H1 (cell line): ENCODE data around the gene L3MBTL4. TPM values are rescaled to one million over a fixed set of nuclear protein-coding genes. Genes with fewer than 3 reads are reported as not detected.

Experiments used
- CTCF ChIA-PET: fragments of 300-600 bp; sonication (Branson Sonifier 250); formaldehyde crosslinking; loops from one replicate; lab custom pipeline; 2021; ENCODE audit not compliant: partially characterized antibody; lab: Charles Lee
- POLR2A ChIA-PET: fragments of 300-600 bp; sonication (Branson Sonifier 250); formaldehyde crosslinking; loops from one replicate; lab custom pipeline; 2021; ENCODE audit warnings: inconsistent platforms; ENCODE audit not compliant: partially characterized antibody; lab: Charles Lee
- DNase-seq, 2 experiments: peaks; one replicate each; pipeline versions ENCODE4 v3.0.0 to v3.0.0-alpha.2; 2010 to 2022; ENCODE audit warnings: low spot score in 2 of 2, low read depth in 1 of 2, mixed read lengths in 1 of 2
- FAIRE-seq: peaks from 2 replicates; lab custom pipeline; 2011; peaks lifted over from hg19 to GRCh38; lab: Jason Lieb, UNC
- H2AFZ ChIP-seq: 2 replicates; pipeline ENCODE4 v1.8.1; 2012; ENCODE audit warnings: low read length, inconsistent platforms
- H2AK5ac ChIP-seq: 2 replicates; pipeline ENCODE4 v1.6.1; 2013; ENCODE audit warnings: low read depth, low read length
- H2BK120ac ChIP-seq: replicated peaks from 2 replicates; pipeline ENCODE3; 2013; ENCODE audit warnings: low read depth, low read length, inconsistent platforms
- H2BK12ac ChIP-seq: 2 replicates; pipeline ENCODE4 v1.6.1; 2013; ENCODE audit warnings: low read depth, low read length
- H2BK15ac ChIP-seq: 2 replicates; pipeline ENCODE4 v1.6.1; 2013; ENCODE audit warnings: low read length
- H2BK20ac ChIP-seq: 2 replicates; pipeline ENCODE4 v1.6.1; 2013; ENCODE audit warnings: low read length
- H2BK5ac ChIP-seq: 2 replicates; pipeline ENCODE4 v1.6.1; 2013; ENCODE audit warnings: low read depth, low read length
- H3K14ac ChIP-seq: 2 replicates; pipeline ENCODE4 v1.6.1; 2013; ENCODE audit warnings: inconsistent platforms; ENCODE audit not compliant: insufficient read length
- H3K18ac ChIP-seq: 2 replicates; pipeline ENCODE4 v1.6.1; 2013; ENCODE audit warnings: low read length; ENCODE audit errors: extremely low read depth
- H3K23ac ChIP-seq: 2 replicates; pipeline ENCODE4 v1.6.1; 2013; ENCODE audit warnings: inconsistent platforms; ENCODE audit not compliant: insufficient read length
- H3K23me2 ChIP-seq: 2 replicates; pipeline ENCODE4 v1.6.1; 2013; ENCODE audit warnings: low read depth, low read length
- H3K27ac ChIP-seq: 2 replicates; pipeline ENCODE4 v1.6.1; 2011; ENCODE audit warnings: low read depth, low read length, inconsistent platforms
- H3K27me3 ChIP-seq, 4 experiments: replicated peaks in 1 of 4; 1 replicate in 1 of 4; 2 replicates in 3 of 4; pipeline versions ENCODE4 v1.6.1 to v1.8.1; 2011 to 2013; ENCODE audit warnings: low read length in 3 of 4, mild to moderate bottlenecking in 3 of 4, inconsistent platforms in 2 of 4, mixed read lengths in 2 of 4, moderate library complexity in 1 of 4; ENCODE audit not compliant: control insufficient read depth in 3 of 4, insufficient read depth in 3 of 4; ENCODE audit errors: extremely low read depth in 1 of 4
- H3K36me3 ChIP-seq, 4 experiments: 2 replicates each; pipeline versions ENCODE4 v1.6.1 to v1.8.1; 2011 to 2013; ENCODE audit warnings: mild to moderate bottlenecking in 4 of 4, low read length in 3 of 4, moderate library complexity in 2 of 4, control low read depth in 1 of 4, inconsistent platforms in 1 of 4; ENCODE audit not compliant: insufficient read depth in 4 of 4, control insufficient read depth in 2 of 4
- H3K4ac ChIP-seq: replicated peaks from 2 replicates; pipeline ENCODE3; 2013; ENCODE audit warnings: low read length, low read depth, mixed read lengths, inconsistent platforms; ENCODE audit not compliant: insufficient read length
- H3K4me1 ChIP-seq, 4 experiments: replicated peaks in 1 of 4; 1 replicate in 1 of 4; 2 replicates in 3 of 4; pipeline versions ENCODE4 v1.6.1 to v1.8.1; 2011 to 2013; ENCODE audit warnings: low read length in 3 of 4, inconsistent platforms in 2 of 4, mixed read lengths in 1 of 4; ENCODE audit not compliant: insufficient read depth in 4 of 4, control insufficient read depth in 3 of 4
- H3K4me2 ChIP-seq, 2 experiments: 2 replicates each; pipeline versions ENCODE4 v1.6.1 to v1.8.1; 2011 to 2013; ENCODE audit warnings: low read depth in 2 of 2, low read length in 2 of 2, control low read depth in 1 of 2, inconsistent platforms in 1 of 2, mild to moderate bottlenecking in 1 of 2; ENCODE audit not compliant: insufficient read depth in 1 of 2
- H3K4me3 ChIP-seq, 4 experiments: fragments of 200-600, 300-600 bp in 1 of 4; sonication (generic), shearing (Covaris generic), sonication (Bioruptor Twin) in 1 of 4; 2 replicates each; pipeline versions ENCODE4 v1.5.1 to v1.8.1; 2011 to 2016; ENCODE audit warnings: low read length in 4 of 4, low read depth in 3 of 4, control low read depth in 2 of 4, inconsistent platforms in 2 of 4, mild to moderate bottlenecking in 2 of 4, mixed read lengths in 1 of 4, moderate library complexity in 1 of 4; ENCODE audit not compliant: insufficient read depth in 2 of 4; ENCODE audit errors: extremely low read depth in 1 of 4
- H3K56ac ChIP-seq: replicated peaks from 2 replicates; pipeline ENCODE3; 2013; ENCODE audit warnings: low read depth, mild to moderate bottlenecking, mixed read lengths, low read length, inconsistent platforms; ENCODE audit not compliant: insufficient read length
- H3K79me1 ChIP-seq: 2 replicates; pipeline ENCODE4 v1.6.1; 2013; ENCODE audit warnings: low read depth, low read length, control low read depth
- H3K79me2 ChIP-seq, 2 experiments: 2 replicates each; pipeline versions ENCODE4 v1.6.1 to v1.8.1; 2012 to 2013; ENCODE audit warnings: low read length in 2 of 2, mild to moderate bottlenecking in 2 of 2, inconsistent platforms in 1 of 2; ENCODE audit not compliant: insufficient read depth in 2 of 2, control insufficient read depth in 1 of 2
- H3K9ac ChIP-seq, 4 experiments: replicated peaks in 1 of 4; 1 replicate in 1 of 4; 2 replicates in 3 of 4; pipeline versions ENCODE4 v1.6.1 to v1.8.1; 2011 to 2013; ENCODE audit warnings: low read depth in 3 of 4, low read length in 3 of 4, control low read depth in 2 of 4, mild to moderate bottlenecking in 2 of 4, moderate library complexity in 2 of 4, inconsistent platforms in 1 of 4; ENCODE audit errors: extremely low read depth in 1 of 4
- H3K9me3 ChIP-seq, 2 experiments: 2 replicates each; pipeline versions ENCODE4 v1.6.1 to v1.8.1; 2012 to 2013; ENCODE audit warnings: mild to moderate bottlenecking in 2 of 2, moderate library complexity in 2 of 2, control low read depth in 1 of 2, inconsistent platforms in 1 of 2, low read depth in 1 of 2, low read length in 1 of 2, mixed read lengths in 1 of 2; ENCODE audit not compliant: insufficient read depth in 2 of 2
- H4K20me1 ChIP-seq, 2 experiments: replicated peaks in 1 of 2; 2 replicates each; pipeline versions ENCODE3 to v1.8.1; 2011 to 2013; ENCODE audit warnings: inconsistent platforms in 2 of 2, low read length in 2 of 2, mild to moderate bottlenecking in 1 of 2; ENCODE audit not compliant: insufficient read depth in 2 of 2, control insufficient read depth in 1 of 2
- H4K5ac ChIP-seq: 2 replicates; pipeline ENCODE4 v1.6.1; 2013; ENCODE audit warnings: low read length, low read depth, mixed read lengths, inconsistent platforms; ENCODE audit not compliant: insufficient read length
- H4K8ac ChIP-seq: 2 replicates; pipeline ENCODE4 v1.8.0; 2013; ENCODE audit warnings: mild to moderate bottlenecking, moderate library complexity, low read length, inconsistent platforms; ENCODE audit not compliant: insufficient read depth; ENCODE audit errors: extremely low read depth
- H4K91ac ChIP-seq: replicated peaks from 2 replicates; pipeline ENCODE3; 2013; ENCODE audit warnings: low read length, mixed read lengths, inconsistent platforms; ENCODE audit not compliant: insufficient read length
- TAF7 ChIP-seq: optimal IDR thresholded peaks from 2 replicates; pipeline ENCODE3; 2011; ENCODE audit warnings: low read depth, mild to moderate bottlenecking, inconsistent platforms, low read length, moderate library complexity, borderline replicate concordance
- WGBS, 2 experiments: shearing (Covaris generic) in 1 of 2; methylation state at CpG; one replicate each; pipeline versions ENCODE4 v1.1.6 to v1.1.7; 2013 to 2015; ENCODE audit warnings: low lambda C conversion rate in 2 of 2, mixed read lengths in 2 of 2, inconsistent platforms in 1 of 2, low coverage in 1 of 2, missing lambda C conversion rate in 1 of 2; ENCODE audit not compliant: insufficient replicate concordance in 2 of 2, insufficient coverage in 1 of 2, insufficient read length in 1 of 2; ENCODE audit errors: extremely low coverage in 1 of 2, missing lambda C conversion rate in 1 of 2; 5-methylcytosine and 5-hydroxymethylcytosine counted together
- polyA plus RNA-seq, 7 experiments: library from polyadenylated mRNA; depleted of rRNA in 3 of 7; stranded (reverse) in 5 of 7; unstranded in 2 of 7; fragments of >200 nt in 5 of 7; fragments of 200-250 nt in 2 of 7; gene quantifications; 1 replicate in 5 of 7; 2 replicates in 1 of 7; 4 replicates in 1 of 7; pipeline versions ENCODE4 v1.2.1 to v1.2.3, GENCODE V29; 2011 to 2013; ENCODE audit warnings: missing spikeins in 2 of 7, mixed read lengths in 2 of 7
- total RNA-seq: library from RNA; stranded (reverse); fragmentation: NEBNext Ultra II Directional; extraction: Animal tissue kit (Norgen Biotek cat#: 25700); gene quantifications from 2 replicates; pipeline ENCODE4 v1.2.1, GENCODE V29; 2021

Gene L3MBTL4
- total and polyA plus RNA-seq, 2 of the 8 experiments (the other 6 are each of a cell fraction or from before 2014, with no cell fraction given) = 1.0 to 2.1 TPM

DNA sequence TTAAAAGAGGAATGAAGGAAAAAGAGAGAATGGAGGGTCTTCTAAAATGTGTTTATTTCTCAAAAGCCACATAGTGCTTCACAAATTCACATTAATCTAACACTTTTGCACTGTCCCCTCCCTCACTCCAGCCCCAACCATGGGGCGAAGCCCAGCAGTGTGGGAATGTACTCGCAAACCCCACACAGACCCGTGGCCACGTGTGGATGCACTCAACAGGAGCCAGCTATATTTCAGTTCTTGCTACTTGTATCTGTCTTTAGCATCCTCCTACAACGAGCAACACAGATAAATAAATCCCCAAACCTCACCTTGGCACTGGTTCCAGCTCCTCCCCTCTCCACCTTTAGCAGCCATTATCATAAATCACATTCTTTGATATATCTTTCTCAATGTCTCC, 427.5 kb downstream of the L3MBTL4 start:
- Histone ChIP-seq H2AK5ac (no peak overlapping the region), H3K4me1 (peaks cover 0 to 3% (median 1%) of the 10 kb centered on the region in 4 experiments; a peak in 2 of 7 replicates), H3K23me2 (peaks cover 5% of the 10 kb centered on the region; the same call in 1 of the 2 replicates), H3K36me3 (no peaks in the 10 kb centered on the region; a peak in 1 of 8 replicates), H3K23ac (no peak overlapping the region), H2AFZ (no peak overlapping the region), H2BK120ac (no peak overlapping the region), H4K20me1 (no peaks in the 10 kb centered on the region), H3K9ac (no peak overlapping the region), H2BK20ac (no peak overlapping the region), H4K8ac (no peak overlapping the region), H3K4ac (no peak overlapping the region), H2BK15ac (no peak overlapping the region), H3K79me2 (no peaks in the 10 kb centered on the region), H3K14ac (no peak overlapping the region), H4K91ac (no peak overlapping the region), H3K56ac (no peak overlapping the region), H3K9me3 (no peaks in the 10 kb centered on the region; a peak in 1 of 4 replicates), H3K18ac (no peak overlapping the region), H4K5ac (no peak overlapping the region), H3K4me3 (no peak overlapping the region), H3K27ac (no peak overlapping the region), H3K27me3 (no peaks in the 10 kb centered on the region), H2BK12ac (no peak overlapping the region), H2BK5ac (no peak overlapping the region), H3K79me1 (no peaks in the 10 kb centered on the region), H3K4me2 (no peak overlapping the region)
- WGBS, 2 experiments = 91% methylated on average over 5 of the region's 5 CpGs; no CpG with 5 or more reads in 1 of the 2 experiments
- POLR2A ChIA-PET = interaction anchor here (0.8 kb wide), 1 partner anchor 10 kb away, joined by 3 read pairs; no protein-coding TSS in a partner anchor
- no peak for FAIRE-seq
- no peak for DNase-seq
- CTCF ChIA-PET = interaction anchor here (0.7 kb wide), 1 partner anchor 440 kb away, joined by 3 read pairs; no protein-coding TSS in a partner anchor
- TF ChIP-seq TAF7 = no peak
